WTC11 (cell line): Measurements from ENCODE around the gene HELQ. TPM values are rescaled to one million over a fixed set of nuclear protein-coding genes. Genes with fewer than 3 reads are reported as not detected.

Experiments used
- ATAC-seq: fragments of 200-7000 bp; cut with Tn5 transposase; 2 replicates; pipeline ENCODE4 v1.10.0; 2021; ENCODE audit warnings: mild to moderate bottlenecking, moderate library complexity
- CTCF ChIA-PET: fragments of 300-600 bp; sonication (Branson Sonifier 250); formaldehyde crosslinking; loops from one replicate; lab custom pipeline; 2021; ENCODE audit warnings: antibody characterized with exemption; lab: Charles Lee
- POLR2A ChIA-PET: fragments of 350-600 bp; sonication (Branson Sonifier 250); formaldehyde crosslinking; loops from one replicate; lab custom pipeline; 2021; ENCODE audit warnings: antibody characterized with exemption; lab: Charles Lee
- DNase-seq: peaks from one replicate; pipeline ENCODE4 v3.0.0; 2021; ENCODE audit warnings: low spot score
- H3K27ac Mint-ChIP-seq: 2 replicates; pipeline ENCODE4 v1.8.0; 2021; ENCODE audit warnings: mixed read lengths
- H3K27me3 Mint-ChIP-seq: 2 replicates; pipeline ENCODE4 v1.8.0; 2021; ENCODE audit warnings: low read depth, mild to moderate bottlenecking, moderate library complexity, mixed read lengths
- H3K36me3 Mint-ChIP-seq: 2 replicates; pipeline ENCODE4 v1.8.0; 2021; ENCODE audit warnings: mixed read lengths
- H3K4me1 Mint-ChIP-seq: 2 replicates; pipeline ENCODE4 v1.8.0; 2022; ENCODE audit warnings: mixed read lengths
- H3K4me3 Mint-ChIP-seq: 2 replicates; pipeline ENCODE4 v1.8.0; 2021; ENCODE audit warnings: mild to moderate bottlenecking, moderate library complexity, mixed read lengths
- H3K9me3 Mint-ChIP-seq: 2 replicates; pipeline ENCODE4 v1.8.0; 2021; ENCODE audit warnings: mixed read lengths
- AR ChIP-seq: fragments of 250-450 bp; sonication (Bioruptor Pico); IDR thresholded peaks from 2 replicates; pipeline ENCODE4 v1.9.0; 2021; ENCODE audit warnings: mild to moderate bottlenecking
- ELF4 ChIP-seq: sonication (generic); formaldehyde crosslinking; IDR thresholded peaks from 2 replicates; pipeline ENCODE4 v1.8.1; 2022; ENCODE audit warnings: low read depth, mild to moderate bottlenecking, moderate library complexity, missing genetic modification reagents
- ETV6 ChIP-seq: sonication (generic); formaldehyde crosslinking; IDR thresholded peaks from 2 replicates; pipeline ENCODE4 v1.8.1; 2022; ENCODE audit warnings: mild to moderate bottlenecking, missing genetic modification reagents
- FOXP1 ChIP-seq: sonication (generic); formaldehyde crosslinking; IDR thresholded peaks from 2 replicates; pipeline ENCODE4 v1.8.0; 2022; ENCODE audit warnings: missing genetic modification reagents, mild to moderate bottlenecking, moderate library complexity, borderline replicate concordance
- IRF2 ChIP-seq: sonication (generic); formaldehyde crosslinking; IDR thresholded peaks from 2 replicates; pipeline ENCODE4 v1.8.0; 2022; ENCODE audit warnings: low read depth, missing genetic modification reagents, borderline replicate concordance
- JAZF1 ChIP-seq: fragments of 250-450 bp; sonication (Bioruptor Pico); IDR thresholded peaks from 2 replicates; pipeline ENCODE4 v1.9.0; 2021; ENCODE audit warnings: moderate library complexity, mild to moderate bottlenecking, inconsistent platforms
- JUN ChIP-seq: sonication (generic); formaldehyde crosslinking; IDR thresholded peaks from 2 replicates; pipeline ENCODE4 v1.8.0; 2023; ENCODE audit warnings: mild to moderate bottlenecking, missing genetic modification reagents
- KAT7 ChIP-seq: sonication (generic); formaldehyde crosslinking; IDR thresholded peaks from 2 replicates; pipeline ENCODE4 v1.8.1; 2023; ENCODE audit warnings: missing genetic modification reagents, mild to moderate bottlenecking, borderline replicate concordance
- NR1H2 ChIP-seq: sonication (generic); formaldehyde crosslinking; IDR thresholded peaks from 2 replicates; pipeline ENCODE4 v1.9.0; 2021; ENCODE audit warnings: mild to moderate bottlenecking, moderate library complexity, missing genetic modification reagents
- PREB ChIP-seq: sonication (generic); formaldehyde crosslinking; IDR thresholded peaks from 2 replicates; pipeline ENCODE4 v1.8.1; 2022; ENCODE audit warnings: mild to moderate bottlenecking, missing genetic modification reagents, moderate library complexity, borderline replicate concordance
- RELA ChIP-seq: sonication (generic); formaldehyde crosslinking; IDR thresholded peaks from 2 replicates; pipeline ENCODE4 v1.8.1; 2022; ENCODE audit warnings: missing genetic modification reagents, mild to moderate bottlenecking, borderline replicate concordance
- SMAD3 ChIP-seq: sonication (generic); formaldehyde crosslinking; IDR thresholded peaks from 2 replicates; pipeline ENCODE4 v1.8.0; 2022; ENCODE audit warnings: missing genetic modification reagents, mild to moderate bottlenecking, borderline replicate concordance
- SMAD4 ChIP-seq: sonication (generic); formaldehyde crosslinking; IDR thresholded peaks from 2 replicates; pipeline ENCODE4 v1.8.0; 2022; ENCODE audit warnings: mild to moderate bottlenecking, missing genetic modification reagents
- TCF7 ChIP-seq: sonication (generic); formaldehyde crosslinking; IDR thresholded peaks from 2 replicates; pipeline ENCODE4 v1.8.0; 2022; ENCODE audit warnings: mild to moderate bottlenecking, low read depth, missing genetic modification reagents, moderate library complexity
- ZBTB43 ChIP-seq: sonication (generic); formaldehyde crosslinking; IDR thresholded peaks from 2 replicates; pipeline ENCODE4 v1.8.1; 2023; ENCODE audit warnings: mild to moderate bottlenecking, missing genetic modification reagents
- ZNF121 ChIP-seq: sonication (generic); formaldehyde crosslinking; IDR thresholded peaks from 2 replicates; pipeline ENCODE4 v1.8.0; 2023; ENCODE audit warnings: missing genetic modification reagents
- ZNF317 ChIP-seq: sonication (generic); formaldehyde crosslinking; IDR thresholded peaks from 2 replicates; pipeline ENCODE4 v1.8.1; 2023; ENCODE audit warnings: low read depth, mild to moderate bottlenecking, moderate library complexity, missing genetic modification reagents, borderline replicate concordance
- ZNF423 ChIP-seq: fragments of 250-450 bp; sonication (Bioruptor Pico); IDR thresholded peaks from 2 replicates; pipeline ENCODE4 v2.1.2; 2022; ENCODE audit warnings: mild to moderate bottlenecking, moderate library complexity
- total RNA-seq: library from RNA; stranded (reverse); gene quantifications from 3 replicates; pipeline ENCODE4 v1.2.3, GENCODE V29; 2021
- TF ChIP-seq, protein P1 (sequence below): sonication (generic); formaldehyde crosslinking; IDR thresholded peaks from 2 replicates; pipeline ENCODE4 v1.8.0; 2022; ENCODE audit warnings: mild to moderate bottlenecking, missing genetic modification reagents
- TF ChIP-seq, protein P2 (sequence below): sonication (generic); formaldehyde crosslinking; conservative IDR thresholded peaks from 2 replicates; pipeline ENCODE4 v1.8.1; 2023; ENCODE audit warnings: mild to moderate bottlenecking, low read depth, missing genetic modification reagents, moderate library complexity
- TF ChIP-seq, protein P3 (sequence below): sonication (generic); formaldehyde crosslinking; conservative IDR thresholded peaks from 2 replicates; pipeline ENCODE4 v1.8.1; 2022; ENCODE audit warnings: mild to moderate bottlenecking, missing genetic modification reagents

Gene HELQ
- total RNA-seq, 1 experiment from 2014 or later = 10.1 TPM

DNA sequence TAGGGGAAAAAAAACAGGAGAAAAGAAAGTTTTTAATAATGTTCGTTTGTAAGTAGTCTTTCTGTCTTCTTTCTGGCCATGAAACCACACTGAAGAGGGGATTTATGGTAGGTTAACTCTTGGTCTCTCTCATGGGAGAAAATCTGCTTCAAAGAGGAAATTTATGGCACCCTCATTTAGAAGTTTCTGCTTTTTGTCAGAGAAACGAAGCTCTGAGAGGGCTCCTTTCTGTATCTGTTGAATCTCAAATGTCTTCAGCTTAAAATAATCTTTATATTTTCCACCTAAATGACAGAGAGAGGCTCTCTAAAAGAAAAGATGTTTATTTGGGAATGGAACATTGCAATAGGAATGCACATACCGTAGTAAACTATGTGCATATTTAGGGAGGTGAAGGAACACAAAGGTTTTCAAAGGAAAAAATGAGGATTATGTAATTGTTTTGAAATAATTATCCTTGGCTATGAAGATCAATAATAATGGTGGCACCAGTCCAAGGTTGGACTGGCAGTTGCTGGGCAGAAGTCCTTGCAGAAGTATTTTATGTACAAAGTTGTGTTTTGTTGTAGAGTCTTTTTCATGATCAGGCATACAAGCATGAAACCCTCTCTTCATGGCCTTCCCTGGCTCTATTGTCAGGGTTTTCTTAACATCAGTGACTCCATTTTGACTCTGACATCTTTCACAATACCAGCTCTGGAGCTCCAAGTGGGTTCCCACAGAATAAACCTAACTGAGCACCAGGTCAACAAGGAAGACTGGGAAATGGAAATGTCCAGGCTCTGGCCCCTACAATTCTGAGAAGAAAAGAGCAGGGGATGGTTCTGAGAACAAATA is 67.9 kb downstream of the HELQ start:
- Mint-ChIP-seq H3K27me3 (peaks cover 80% of the 10 kb centered on the region), H3K4me3 (no peak overlapping the region), H3K4me1 (peaks cover 44% of the 10 kb centered on the region), H3K27ac (no peak overlapping the region), H3K36me3 (no peaks in the 10 kb centered on the region), H3K9me3 (peaks cover 10% of the 10 kb centered on the region)
- ATAC-seq (no peak), DNase-seq (no peak)
- TF ChIP-seq, protein P1, sequence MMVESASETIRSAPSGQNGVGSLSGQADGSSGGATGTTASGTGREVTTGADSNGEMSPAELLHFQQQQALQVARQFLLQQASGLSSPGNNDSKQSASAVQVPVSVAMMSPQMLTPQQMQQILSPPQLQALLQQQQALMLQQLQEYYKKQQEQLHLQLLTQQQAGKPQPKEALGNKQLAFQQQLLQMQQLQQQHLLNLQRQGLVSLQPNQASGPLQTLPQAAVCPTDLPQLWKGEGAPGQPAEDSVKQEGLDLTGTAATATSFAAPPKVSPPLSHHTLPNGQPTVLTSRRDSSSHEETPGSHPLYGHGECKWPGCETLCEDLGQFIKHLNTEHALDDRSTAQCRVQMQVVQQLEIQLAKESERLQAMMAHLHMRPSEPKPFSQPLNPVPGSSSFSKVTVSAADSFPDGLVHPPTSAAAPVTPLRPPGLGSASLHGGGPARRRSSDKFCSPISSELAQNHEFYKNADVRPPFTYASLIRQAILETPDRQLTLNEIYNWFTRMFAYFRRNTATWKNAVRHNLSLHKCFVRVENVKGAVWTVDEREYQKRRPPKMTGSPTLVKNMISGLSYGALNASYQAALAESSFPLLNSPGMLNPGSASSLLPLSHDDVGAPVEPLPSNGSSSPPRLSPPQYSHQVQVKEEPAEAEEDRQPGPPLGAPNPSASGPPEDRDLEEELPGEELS (CRISPR knock-in tag) = no peak
- no peak for TF ChIP-seq ZBTB43 (CRISPR knock-in tag)
- no peak for TF ChIP-seq TCF7
- TF ChIP-seq RELA (CRISPR knock-in tag) = no peak
- no peak for TF ChIP-seq ETV6 (CRISPR knock-in tag)
- no peak for TF ChIP-seq AR (CRISPR knock-in tag)
- no peak for TF ChIP-seq SMAD4 (CRISPR knock-in tag)
- no peak for TF ChIP-seq FOXP1 (CRISPR knock-in tag)
- TF ChIP-seq ZNF423 = no peak
- no peak for TF ChIP-seq SMAD3 (CRISPR knock-in tag)
- no peak for TF ChIP-seq IRF2
- no peak for TF ChIP-seq KAT7 (CRISPR knock-in tag)
- no peak for TF ChIP-seq ZNF121 (CRISPR knock-in tag)
- no peak for TF ChIP-seq JAZF1 (CRISPR knock-in tag)
- no peak for TF ChIP-seq ZNF317 (CRISPR knock-in tag)
- TF ChIP-seq JUN = no peak
- ChIA-PET POLR2A (no interaction called here), CTCF (interaction anchor here (0.6 to 1.9 kb wide), 5 partner anchors 21 to 105 kb away, joined by 3 to 8 read pairs (median 5); partner anchors contain the start of gene COQ2)

GRCh38 chr4:83387012-83387411 is 68.6 kb downstream of the HELQ start:
- no peak overlapping the region for H3K4me3 Mint-ChIP-seq
- CTCF ChIA-PET = interaction anchor here (0.6 to 1.9 kb wide), 5 partner anchors 21 to 105 kb away, joined by 3 to 8 read pairs (median 4); partner anchors contain the start of gene COQ2
- H3K4me1 Mint-ChIP-seq = peaks cover 44% of the 10 kb centered on the region
- H3K36me3 Mint-ChIP-seq = no peaks in the 10 kb centered on the region
- peaks cover 17% of the 10 kb centered on the region for H3K9me3 Mint-ChIP-seq
- POLR2A ChIA-PET = no interaction called here
- peak; percentile 54 for ATAC-seq
- no peak for DNase-seq
- peaks cover 80% of the 10 kb centered on the region for H3K27me3 Mint-ChIP-seq
- TF ChIP-seq ETV6 (CRISPR knock-in tag) (no peak), ZNF423 (peak; percentile 35; the same call in 1 of the 2 replicates)
- TF ChIP-seq, all 79 proteins: peak for 1
- H3K27ac Mint-ChIP-seq = no peak overlapping the region

DNA sequence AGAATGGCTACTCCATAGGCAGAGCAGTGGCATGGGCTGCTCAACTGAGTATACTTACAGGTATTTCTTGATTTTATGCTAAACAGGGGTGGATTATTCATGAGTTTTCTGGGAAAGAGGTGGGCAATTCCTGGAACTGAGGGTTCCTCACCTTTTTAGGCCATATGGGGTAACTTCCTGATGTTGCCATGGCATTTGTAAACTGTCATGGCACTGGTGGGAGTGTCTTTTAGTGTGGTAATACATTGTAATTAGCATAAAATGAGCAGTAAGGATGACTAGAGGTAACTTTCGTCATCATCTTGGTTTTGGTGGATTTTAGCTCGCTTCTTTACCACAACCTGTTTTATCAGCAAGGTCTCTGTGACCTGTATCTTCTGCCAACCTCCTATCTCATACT is 72.8 kb downstream of the HELQ start:
- peaks cover 16% of the 10 kb centered on the region for H3K4me1 Mint-ChIP-seq
- POLR2A ChIA-PET = no interaction called here
- H3K4me3 Mint-ChIP-seq = no peak overlapping the region
- DNase-seq = no peak
- CTCF ChIA-PET = no interaction called here
- H3K27ac Mint-ChIP-seq = no peak overlapping the region
- peaks cover 17% of the 10 kb centered on the region for H3K36me3 Mint-ChIP-seq
- no peak for ATAC-seq
- peaks cover 59% of the 10 kb centered on the region for H3K27me3 Mint-ChIP-seq
- peaks cover 49% of the 10 kb centered on the region for H3K9me3 Mint-ChIP-seq
- TF ChIP-seq, protein P2, sequence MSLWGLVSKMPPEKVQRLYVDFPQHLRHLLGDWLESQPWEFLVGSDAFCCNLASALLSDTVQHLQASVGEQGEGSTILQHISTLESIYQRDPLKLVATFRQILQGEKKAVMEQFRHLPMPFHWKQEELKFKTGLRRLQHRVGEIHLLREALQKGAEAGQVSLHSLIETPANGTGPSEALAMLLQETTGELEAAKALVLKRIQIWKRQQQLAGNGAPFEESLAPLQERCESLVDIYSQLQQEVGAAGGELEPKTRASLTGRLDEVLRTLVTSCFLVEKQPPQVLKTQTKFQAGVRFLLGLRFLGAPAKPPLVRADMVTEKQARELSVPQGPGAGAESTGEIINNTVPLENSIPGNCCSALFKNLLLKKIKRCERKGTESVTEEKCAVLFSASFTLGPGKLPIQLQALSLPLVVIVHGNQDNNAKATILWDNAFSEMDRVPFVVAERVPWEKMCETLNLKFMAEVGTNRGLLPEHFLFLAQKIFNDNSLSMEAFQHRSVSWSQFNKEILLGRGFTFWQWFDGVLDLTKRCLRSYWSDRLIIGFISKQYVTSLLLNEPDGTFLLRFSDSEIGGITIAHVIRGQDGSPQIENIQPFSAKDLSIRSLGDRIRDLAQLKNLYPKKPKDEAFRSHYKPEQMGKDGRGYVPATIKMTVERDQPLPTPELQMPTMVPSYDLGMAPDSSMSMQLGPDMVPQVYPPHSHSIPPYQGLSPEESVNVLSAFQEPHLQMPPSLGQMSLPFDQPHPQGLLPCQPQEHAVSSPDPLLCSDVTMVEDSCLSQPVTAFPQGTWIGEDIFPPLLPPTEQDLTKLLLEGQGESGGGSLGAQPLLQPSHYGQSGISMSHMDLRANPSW (CRISPR knock-in tag) = no peak
- TF ChIP-seq PREB (CRISPR knock-in tag) = no peak
- TF ChIP-seq, protein P3, sequence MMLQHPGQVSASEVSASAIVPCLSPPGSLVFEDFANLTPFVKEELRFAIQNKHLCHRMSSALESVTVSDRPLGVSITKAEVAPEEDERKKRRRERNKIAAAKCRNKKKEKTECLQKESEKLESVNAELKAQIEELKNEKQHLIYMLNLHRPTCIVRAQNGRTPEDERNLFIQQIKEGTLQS (CRISPR knock-in tag) = no peak
- no peak for TF ChIP-seq NR1H2 (CRISPR knock-in tag)
- no peak for TF ChIP-seq ELF4 (CRISPR knock-in tag)
